GM19397 (cell line): ENCODE measurements around the gene TMEM198.

Experiments
- ATAC-seq: cut with Tn5 transposase; IDR thresholded peaks from one replicate; pipeline ENCODE4 v1.9.1; 2021; ENCODE audit warnings: mild to moderate bottlenecking, moderate library complexity; ENCODE audit not compliant: unreplicated experiment

TMEM198 gene

DNA sequence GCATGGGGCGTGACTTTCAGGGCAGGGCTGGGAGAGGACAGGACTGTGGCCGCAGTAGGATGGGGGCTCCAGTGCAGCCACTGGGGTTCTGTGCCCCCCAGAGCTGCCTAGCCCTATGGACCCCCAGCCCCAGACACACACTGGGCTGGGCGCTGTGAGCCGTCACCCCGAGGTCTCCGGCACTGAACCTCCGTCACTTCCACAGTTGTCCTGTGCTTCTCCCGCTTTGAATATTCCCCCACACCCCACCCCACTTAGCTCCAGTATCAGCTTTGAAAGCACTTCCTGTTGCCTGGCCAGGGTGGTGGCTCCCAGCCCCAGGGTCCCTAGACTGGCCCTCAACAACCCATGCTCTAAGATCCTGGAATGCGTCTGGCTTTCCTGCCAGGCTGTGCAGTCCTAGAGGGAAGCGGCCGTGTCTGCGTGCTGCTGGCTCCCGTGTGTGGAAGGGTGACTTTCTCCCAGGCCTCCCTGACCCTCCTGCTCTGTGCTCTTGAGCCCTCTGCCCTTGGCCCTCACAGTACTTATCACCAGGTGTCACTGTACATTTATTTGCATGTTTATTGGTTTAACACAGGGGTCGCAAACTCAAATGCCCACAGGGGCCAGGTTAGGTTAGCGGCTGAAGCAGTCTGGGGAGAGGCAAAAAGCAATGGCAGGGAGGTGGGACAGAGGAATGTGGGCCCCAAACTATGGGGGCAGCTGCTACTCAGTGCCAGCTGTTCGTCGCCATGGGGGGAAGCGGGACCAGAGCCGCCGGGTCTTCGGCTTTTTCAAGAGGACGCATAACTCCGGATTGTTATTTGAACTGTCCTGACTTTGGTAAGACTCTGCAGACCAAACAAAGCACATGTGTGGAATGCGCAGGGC, 17.6 kb downstream of the TMEM198 start:
- no peak for ATAC-seq

DNA sequence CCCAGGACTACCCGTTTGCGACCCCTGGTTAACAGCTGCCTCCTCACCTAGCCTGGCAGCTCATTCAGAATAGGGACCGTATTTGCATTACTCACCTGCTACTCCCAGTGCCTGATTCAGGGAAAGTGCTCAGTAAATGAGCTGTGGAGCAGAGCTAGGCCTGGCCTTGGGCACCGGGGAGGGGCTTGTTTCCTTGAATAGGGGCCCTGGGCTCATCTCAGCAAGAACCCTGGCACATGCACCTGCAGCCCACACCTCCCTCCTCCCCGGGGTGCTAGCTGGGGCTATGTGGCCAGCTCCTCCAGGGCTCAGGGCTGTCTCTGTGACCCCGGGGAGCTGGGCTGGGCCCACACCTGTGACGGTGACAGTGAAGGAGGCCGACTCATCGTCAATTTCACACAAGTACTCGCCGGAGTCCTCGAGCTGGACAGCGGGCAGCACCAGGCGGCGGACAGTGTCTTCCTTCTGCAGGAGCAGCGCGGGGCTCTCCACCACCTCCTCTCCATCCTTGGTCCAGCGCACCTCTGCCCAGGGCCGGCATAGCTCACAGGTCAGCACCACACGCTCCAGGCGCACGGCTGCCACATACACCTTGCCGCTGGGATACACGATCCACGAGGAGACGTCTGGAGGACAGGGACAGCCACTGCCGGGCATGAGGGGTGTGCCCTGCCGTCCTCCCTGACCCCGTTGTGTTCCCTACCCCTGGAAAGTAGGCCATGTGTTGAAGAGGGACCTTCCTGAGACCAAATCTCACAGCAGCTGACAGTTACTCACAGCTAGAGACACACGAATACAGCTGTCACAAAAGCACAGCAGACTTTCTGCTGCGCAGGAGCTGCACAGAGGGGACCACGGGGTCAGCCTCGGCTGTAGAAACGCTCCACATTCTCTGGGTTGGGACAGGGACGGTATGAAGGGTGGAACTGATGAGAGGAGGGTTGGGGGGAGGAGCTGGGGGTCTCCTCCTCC, 18.5 kb downstream of the TMEM198 start:
- no peak for ATAC-seq

- ATAC-seq, result no peak
Measured at GRCh38 chr2:219563271-219563928, 19.6 kb downstream of the TMEM198 start.

GRCh38 chr2:219565130-219566080, 21.6 kb downstream of the TMEM198 start:
- no peak for ATAC-seq

- ATAC-seq, result no peak
Measured at GRCh38 chr2:219566640-219567039, 22.8 kb downstream of the TMEM198 start.

GRCh38 chr2:219567131-219567530, 23.3 kb downstream of the TMEM198 start:
- no peak for ATAC-seq

DNA sequence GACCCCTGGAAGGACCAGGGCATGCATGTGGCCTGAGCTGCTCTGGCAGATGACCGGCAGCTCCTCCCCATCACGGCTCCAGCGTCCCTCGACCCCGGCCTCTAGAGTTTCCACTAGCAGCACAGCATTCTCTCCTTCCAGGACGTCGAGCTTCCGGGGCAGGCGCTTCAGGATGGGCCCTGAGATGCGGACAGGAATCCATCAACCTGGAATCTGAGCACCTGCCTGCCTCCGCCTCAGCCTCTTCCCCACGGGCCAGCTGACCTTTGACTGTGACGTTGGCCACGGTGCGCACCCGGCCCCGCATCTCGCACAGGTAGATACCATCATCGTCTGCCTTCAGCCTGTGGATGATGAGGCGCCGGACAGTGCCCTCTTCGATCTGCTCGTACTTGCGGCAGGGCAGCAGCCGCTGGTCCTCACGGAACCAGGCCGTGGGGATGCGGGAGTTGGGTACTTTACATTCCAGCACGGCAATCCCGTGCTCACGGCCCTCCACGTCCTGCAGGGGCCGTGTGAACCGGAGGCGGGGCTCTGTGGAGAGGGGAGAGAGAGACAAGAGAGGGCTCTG, 24.0 kb downstream of the TMEM198 start:
- no peak for ATAC-seq

GRCh38 chr2:219569041-219569440, 25.2 kb downstream of the TMEM198 start:
- no peak for ATAC-seq

- no peak for ATAC-seq
Measured at GRCh38 chr2:219569635-219570034, 25.8 kb downstream of the TMEM198 start.

DNA sequence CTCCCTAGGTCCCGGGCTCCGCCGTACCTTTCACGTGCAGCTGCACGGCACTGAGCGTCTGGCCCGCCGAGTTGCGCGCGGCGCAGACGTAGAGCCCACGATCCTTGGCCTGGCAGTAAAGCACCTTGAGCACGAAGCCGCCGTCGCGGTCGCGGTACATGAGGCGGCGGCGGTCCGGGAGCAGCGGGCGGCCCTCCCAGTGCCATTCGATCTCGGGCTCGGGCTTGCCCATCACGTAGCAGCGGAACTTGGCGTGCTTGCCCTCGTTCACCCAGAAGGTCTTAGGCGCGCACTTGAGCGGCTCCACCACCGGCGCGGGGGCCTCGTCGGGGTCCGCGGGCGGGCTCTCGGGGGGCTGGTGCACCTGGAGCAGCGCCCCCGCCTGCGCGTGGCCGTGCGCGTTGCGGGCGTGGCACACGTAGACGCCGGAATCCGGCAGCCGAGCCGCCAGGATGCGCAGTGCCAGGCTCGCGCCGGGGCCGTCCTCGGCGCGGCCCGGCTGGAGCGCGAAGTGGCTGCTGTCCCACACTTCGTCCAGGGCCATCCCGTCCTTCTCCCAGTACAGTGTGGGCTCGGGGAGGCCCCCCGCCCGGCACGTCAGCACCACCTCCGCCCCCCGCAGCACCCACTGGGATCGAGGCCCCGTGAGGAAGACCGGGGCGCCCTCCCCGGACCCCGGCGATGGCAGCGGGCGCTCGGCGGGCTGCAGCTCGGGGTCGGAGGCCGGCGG, 26.5 kb downstream of the TMEM198 start:
- no peak for ATAC-seq

GRCh38 chr2:219570924-219571310, 27.1 kb downstream of the TMEM198 start:
- ATAC-seq, result no peak

GRCh38 chr2:219571311-219572236, 27.7 kb downstream of the TMEM198 start, which contains the start of gene OBSL1:
OBSL1 (minus strand) TSS chr2:219571539; CDS start chr2:219571232, 307 bp downstream.
- ATAC-seq, result no peak

- ATAC-seq, result no peak
Measured at GRCh38 chr2:219572237-219573001, 28.6 kb downstream of the TMEM198 start, which contains the start of gene INHA. INHA (plus strand) TSS chr2:219572310; CDS start chr2:219572375, 65 bp downstream.

GRCh38 chr2:219573166-219573565, 29.3 kb downstream of the TMEM198 start:
- no peak for ATAC-seq

DNA sequence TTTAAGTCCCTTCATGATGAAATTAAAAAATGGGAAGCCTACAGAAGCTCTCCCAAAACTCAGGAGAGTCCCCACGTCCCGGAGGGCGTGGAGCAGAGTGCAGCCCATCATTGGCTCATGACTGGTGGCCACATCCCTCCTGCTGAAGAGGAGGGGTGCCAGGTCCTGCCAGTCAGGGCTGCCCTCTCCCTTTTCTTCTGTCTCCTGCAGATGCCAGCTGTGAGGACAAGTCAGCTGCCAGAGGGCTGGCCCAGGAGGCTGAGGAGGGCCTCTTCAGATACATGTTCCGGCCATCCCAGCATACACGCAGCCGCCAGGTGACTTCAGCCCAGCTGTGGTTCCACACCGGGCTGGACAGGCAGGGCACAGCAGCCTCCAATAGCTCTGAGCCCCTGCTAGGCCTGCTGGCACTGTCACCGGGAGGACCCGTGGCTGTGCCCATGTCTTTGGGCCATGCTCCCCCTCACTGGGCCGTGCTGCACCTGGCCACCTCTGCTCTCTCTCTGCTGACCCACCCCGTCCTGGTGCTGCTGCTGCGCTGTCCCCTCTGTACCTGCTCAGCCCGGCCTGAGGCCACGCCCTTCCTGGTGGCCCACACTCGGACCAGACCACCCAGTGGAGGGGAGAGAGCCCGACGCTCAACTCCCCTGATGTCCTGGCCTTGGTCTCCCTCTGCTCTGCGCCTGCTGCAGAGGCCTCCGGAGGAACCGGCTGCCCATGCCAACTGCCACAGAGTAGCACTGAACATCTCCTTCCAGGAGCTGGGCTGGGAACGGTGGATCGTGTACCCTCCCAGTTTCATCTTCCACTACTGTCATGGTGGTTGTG, 30.9 kb downstream of the TMEM198 start:
- no peak for ATAC-seq
